Right lobe of liver (tissue), 6 donors: ENCODE measurements around the gene RALGPS1. TPM values are rescaled to one million over a fixed set of nuclear protein-coding genes. Genes with fewer than 3 reads are reported as not detected.

Experiments
- ATAC-seq, 4 donors: fragments of 200-7000 bp; cut with Tn5 transposase; one replicate each; pipeline ENCODE4 v1.9.1; 2020; ENCODE audit warnings: mild to moderate bottlenecking in 4 of 4, moderate library complexity in 4 of 4
- DNase-seq, 3 donors: peaks; one replicate each; pipeline ENCODE4 v3.0.0-alpha.2; 2020
- H3K27ac ChIP-seq, 3 donors: fragments of 200-600 bp; one replicate each; pipeline ENCODE4 v1.8.0; 2022
- H3K27me3 ChIP-seq, 2 donors: fragments of 200-600 bp; one replicate each; pipeline ENCODE4 v1.8.0; 2022
- H3K36me3 ChIP-seq, 4 donors: fragments of 200-600 bp; sonication (generic) in 1 of 4; one replicate each; pipeline versions ENCODE4 v1.5.1 to v1.8.0; 2017 to 2022; ENCODE audit warnings: control low read depth in 1 of 4
- H3K4me1 ChIP-seq, 4 donors: fragments of 200-600 bp; sonication (generic) in 1 of 4; one replicate each; pipeline versions ENCODE4 v1.5.1 to v1.8.0; 2017 to 2022; ENCODE audit warnings: control low read depth in 1 of 4
- H3K4me3 ChIP-seq, 3 donors: fragments of 200-600 bp; one replicate each; pipeline ENCODE4 v1.8.0; 2022
- H3K9me3 ChIP-seq, 4 donors: fragments of 200-600 bp; sonication (generic) in 1 of 4; one replicate each; pipeline versions ENCODE4 v1.5.1 to v1.8.0; 2017 to 2022; ENCODE audit warnings: control low read depth in 1 of 4
- CTCF ChIP-seq, 4 donors: fragments of 200-600 bp in 3 of 4; fragments of 450-650 bp in 1 of 4; IDR thresholded peaks; one replicate each; pipeline versions ENCODE4 v1.5.1 to v1.8.0; 2016 to 2022; ENCODE audit warnings: antibody characterized with exemption in 4 of 4, mild to moderate bottlenecking in 2 of 4
- POLR2A ChIP-seq: fragments of 450-650 bp; IDR thresholded peaks from one replicate; pipeline ENCODE4 v1.6.1; 2017; ENCODE audit warnings: antibody characterized with exemption, mild to moderate bottlenecking
- WGBS: methylation state at CpG from one replicate; pipeline ENCODE4 v1.1.6; 2018; ENCODE audit warnings: low coverage, low lambda C conversion rate; ENCODE audit not compliant: insufficient coverage; ENCODE audit errors: missing lambda C conversion rate; 5-methylcytosine and 5-hydroxymethylcytosine counted together
- intact Hi-C, 2 donors: fragments of 100-400 bp; cut with DNase I; formaldehyde crosslinking; loops; one replicate each; pipeline versions ENCODE4 v1.11.2 to v1.14.1; 2022
- total RNA-seq, 6 experiments: library from RNA; depleted of rRNA in 2 of 6; stranded (reverse); fragments of >200 nt in 2 of 6; fragmentation: NEBNext Ultra II Directional in 3 of 6; extraction: Animal tissue kit (Norgen Biotek cat#: 25700) in 3 of 6; gene quantifications; one replicate each; pipeline versions ENCODE4 v1.1.0 to v1.2.4, GENCODE V29; 2016 to 2023
- donor health status: DM: no; HTN: yes; CAD: no.
- donor health status: DM: no; HTN: no; CAD: no.
- donor health status: DM: no; HTN: no; CAD: no.
- donor health status: DM: no; HTN: yes; CAD: no.
- donor health status: DM: no; HTN: yes; CAD: no.

Gene RALGPS1
- total RNA-seq, 6 experiments from 2014 or later = 1.2 to 3.8 (median 2.4) TPM

- Histone ChIP-seq H3K36me3 (no peaks in the 10 kb centered on the region), H3K4me1 (no peaks in the 10 kb centered on the region), H3K4me3 (no peak overlapping the region), H3K27ac (no peak overlapping the region), H3K27me3 (no peaks in the 10 kb centered on the region), H3K9me3 (no peaks in the 10 kb centered on the region)
- TF ChIP-seq CTCF (IDR thresholded peaks at IDR 0.05) (no peak), POLR2A (no peak)
- intact Hi-C loops = no loop called here
- ATAC-seq (no peak), DNase-seq (no peak)
Observed at GRCh38 chr9:127055745-127056402, 141.3 kb downstream of the RALGPS1 start.

- no peaks in the 10 kb centered on the region for H3K9me3 ChIP-seq
- 73% methylated on average over 3 of the region's 3 CpGs for WGBS
- no peak for TF ChIP-seq POLR2A
- no peak for TF ChIP-seq CTCF (IDR thresholded peaks at IDR 0.05)
- H3K27me3 ChIP-seq = no peaks in the 10 kb centered on the region
- DNase-seq (no peak), ATAC-seq (no peak)
- no peak overlapping the region for H3K27ac ChIP-seq
- H3K36me3 ChIP-seq = no peaks in the 10 kb centered on the region
- intact Hi-C loops = no loop called here
- H3K4me1 ChIP-seq = no peaks in the 10 kb centered on the region
- no peak overlapping the region for H3K4me3 ChIP-seq
Observed at GRCh38 chr9:127056446-127056845, 141.9 kb downstream of the RALGPS1 start.

DNA sequence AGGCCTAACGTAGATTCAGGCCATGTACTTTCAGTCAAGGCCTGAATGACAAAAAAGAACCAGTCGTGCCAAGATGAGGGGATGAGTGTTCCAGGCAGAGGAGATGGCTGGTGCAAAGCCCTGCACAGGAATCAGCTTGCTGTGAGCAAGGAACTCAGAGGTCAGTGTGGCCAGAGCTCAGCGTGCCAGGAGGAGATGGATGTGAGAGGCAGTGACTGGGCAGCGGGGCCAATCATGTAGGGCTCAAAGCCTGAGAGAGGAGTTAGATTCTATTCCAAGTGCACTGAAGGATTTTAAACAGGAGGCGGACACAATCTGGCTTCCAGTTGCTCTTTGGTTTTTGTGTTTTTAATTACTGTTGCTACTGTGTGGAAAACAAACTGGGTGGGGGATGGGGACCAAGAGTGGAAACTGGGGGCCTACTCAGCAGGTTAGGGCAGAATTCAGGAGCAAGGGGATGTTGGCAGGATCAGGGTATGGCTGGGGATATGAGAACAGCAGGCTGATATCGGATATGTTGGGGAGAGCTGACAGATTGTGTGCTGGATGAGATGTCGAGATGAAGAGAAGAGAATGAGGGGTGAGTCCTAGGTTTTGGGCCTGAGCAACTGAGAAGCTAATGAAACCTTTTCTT lies 143.5 kb downstream of the RALGPS1 start:
- Histone ChIP-seq H3K4me1 (no peaks in the 10 kb centered on the region), H3K9me3 (no peaks in the 10 kb centered on the region), H3K27ac (no peak overlapping the region), H3K36me3 (no peaks in the 10 kb centered on the region), H3K27me3 (no peaks in the 10 kb centered on the region), H3K4me3 (no peak overlapping the region)
- 80% methylated on average over 7 of the region's 7 CpGs for WGBS
- ATAC-seq (no peak), DNase-seq (no peak)
- intact Hi-C loops = no loop called here
- no peak for TF ChIP-seq CTCF (IDR thresholded peaks at IDR 0.05)
- TF ChIP-seq POLR2A = no peak

DNA sequence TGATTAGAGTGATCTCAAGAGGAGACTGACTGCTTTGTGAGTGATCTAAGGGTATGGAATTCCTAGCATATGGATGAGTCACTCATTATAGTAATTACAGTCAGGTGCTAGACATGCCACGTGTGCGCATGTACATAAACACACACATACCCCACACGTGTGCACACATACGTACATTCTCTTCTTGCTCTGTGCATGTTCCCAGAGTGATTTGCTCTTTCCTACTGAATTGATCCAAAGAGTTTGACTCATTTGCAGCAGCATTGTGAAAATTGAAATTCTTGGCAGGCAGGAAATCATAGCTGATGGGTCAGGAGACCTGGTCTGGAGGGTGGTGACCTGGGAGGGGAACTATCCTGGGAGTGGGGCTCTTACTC lies 144.1 kb downstream of the RALGPS1 start:
- DNase-seq = no peak
- intact Hi-C loops = no loop called here
- H3K27me3 ChIP-seq = no peaks in the 10 kb centered on the region
- no peaks in the 10 kb centered on the region for H3K36me3 ChIP-seq
- no peak overlapping the region for H3K27ac ChIP-seq
- no peak overlapping the region for H3K4me3 ChIP-seq
- TF ChIP-seq POLR2A (no peak), CTCF (IDR thresholded peaks at IDR 0.05) (no peak)
- ATAC-seq = no peak
- 78% methylated on average over 4 of the region's 4 CpGs for WGBS
- no peaks in the 10 kb centered on the region for H3K9me3 ChIP-seq
- H3K4me1 ChIP-seq = no peaks in the 10 kb centered on the region
